Neuron (in vitro differentiated cells): ENCODE results near the gene MBP.

Experiments
- H2AFZ ChIP-seq: one replicate; pipeline ENCODE4 v1.6.1; 2013; ENCODE audit warnings: low read depth, mild to moderate bottlenecking, inconsistent platforms, low read length, moderate library complexity
- H3K27me3 ChIP-seq: one replicate; pipeline ENCODE4 v1.6.1; 2013; ENCODE audit warnings: low read length; ENCODE audit not compliant: insufficient read depth
- H3K36me3 ChIP-seq: one replicate; pipeline ENCODE4 v1.6.1; 2013; ENCODE audit warnings: low read length; ENCODE audit not compliant: insufficient read depth
- H3K4me1 ChIP-seq: one replicate; pipeline ENCODE4 v1.6.1; 2013; ENCODE audit warnings: low read length; ENCODE audit not compliant: insufficient read depth
- H3K4me3 ChIP-seq: 2 replicates; pipeline ENCODE4 v1.5.1; 2013; ENCODE audit warnings: mild to moderate bottlenecking, low read length, moderate library complexity
- H3K9me3 ChIP-seq: one replicate; pipeline ENCODE4 v1.6.1; 2013; ENCODE audit warnings: low read length

The MBP gene

DNA sequence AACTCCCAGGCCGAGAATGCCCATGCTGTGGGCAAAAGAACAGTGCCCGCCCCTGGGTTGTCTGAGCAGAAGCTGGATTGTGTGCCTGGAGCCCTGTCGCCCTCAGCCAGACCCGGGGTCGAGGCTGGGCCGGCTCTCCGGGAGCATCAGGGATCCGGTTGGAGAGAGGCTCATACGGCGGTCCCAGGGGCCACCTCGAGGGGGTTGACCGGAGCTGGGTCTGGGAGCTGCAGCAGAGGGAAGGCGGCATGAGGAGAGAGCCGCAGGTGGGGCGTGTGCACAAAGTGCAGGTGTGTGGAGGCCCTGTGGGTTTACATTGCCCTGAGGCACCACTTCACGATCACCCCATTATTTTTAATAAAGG lies 39.5 kb downstream of the MBP start:
- Histone ChIP-seq H3K9me3 (no peaks in the 10 kb centered on the region), H3K27me3 (peaks cover 4% of the 10 kb centered on the region), H3K36me3 (no peaks in the 10 kb centered on the region), H2AFZ (no peak overlapping the region), H3K4me3 (no peak overlapping the region), H3K4me1 (peaks cover under 1% of the 10 kb centered on the region)

DNA sequence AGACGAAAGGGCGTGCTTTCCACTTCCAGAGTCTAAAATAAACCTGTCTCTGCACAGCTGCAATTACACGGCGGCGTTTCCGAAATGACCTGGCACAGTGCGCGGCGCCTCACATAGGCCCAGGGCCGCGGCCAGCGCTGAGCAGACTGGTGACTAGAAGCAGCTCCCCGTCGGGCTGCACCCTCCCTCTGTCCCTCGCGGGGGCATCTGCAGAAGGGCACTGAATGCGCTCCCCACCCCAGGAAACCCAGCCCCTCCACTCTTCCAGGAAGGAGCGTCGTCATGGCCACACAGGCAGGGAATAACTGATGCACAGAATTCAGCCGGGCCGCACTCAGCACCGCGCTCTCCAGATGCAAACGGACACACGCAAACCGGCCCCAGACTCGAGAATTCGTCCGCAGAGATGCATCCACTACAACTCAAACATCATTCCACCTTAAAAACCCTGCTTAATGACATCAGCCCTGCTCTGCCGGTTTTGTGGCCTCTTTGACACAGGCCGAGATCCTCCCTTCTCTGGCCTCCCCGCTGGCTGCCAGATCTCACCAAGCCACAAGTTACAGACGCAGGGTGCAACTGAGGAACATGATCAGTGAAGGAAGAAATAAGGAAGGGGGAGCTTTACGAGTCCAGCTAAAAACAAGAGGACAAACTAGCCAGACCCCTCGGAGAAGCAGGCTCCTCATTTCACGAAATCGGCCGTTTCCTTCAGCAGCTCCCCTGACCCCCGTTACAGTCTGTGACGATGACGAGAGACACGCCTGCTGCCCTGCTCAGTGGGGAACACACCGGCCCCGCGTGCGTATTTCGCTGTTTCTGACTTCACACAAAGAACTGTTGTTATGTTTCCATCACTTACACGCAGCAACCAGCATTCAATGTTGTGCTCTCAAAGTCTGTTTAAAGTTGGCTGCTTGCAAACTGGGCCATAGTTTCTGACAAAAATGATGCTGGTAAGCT lies 40.2 kb downstream of the MBP start:
- Histone ChIP-seq H3K36me3 (no peaks in the 10 kb centered on the region), H3K4me3 (no peak overlapping the region), H3K27me3 (peaks cover 4% of the 10 kb centered on the region), H3K4me1 (no peaks in the 10 kb centered on the region), H3K9me3 (no peaks in the 10 kb centered on the region), H2AFZ (no peak overlapping the region)

DNA sequence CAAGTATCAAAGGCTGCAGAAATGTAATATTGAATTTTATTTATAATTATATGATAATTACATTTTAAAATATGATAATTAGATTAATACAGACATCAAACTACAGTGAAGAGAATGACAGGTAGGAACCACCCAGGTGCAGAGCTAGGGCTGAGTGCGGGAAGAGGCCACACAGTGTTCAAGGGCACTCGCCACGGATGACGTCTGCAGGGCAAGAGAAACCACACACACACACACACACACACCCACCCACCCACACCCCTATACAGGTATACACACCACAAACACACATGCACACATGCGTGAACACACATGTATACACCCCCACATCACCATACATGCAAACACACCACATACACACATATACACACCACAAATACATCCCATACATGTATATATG lies 41.2 kb downstream of the MBP start:
- Histone ChIP-seq H3K4me1 (no peaks in the 10 kb centered on the region), H2AFZ (no peak overlapping the region), H3K36me3 (no peaks in the 10 kb centered on the region), H3K27me3 (peaks cover 4% of the 10 kb centered on the region), H3K9me3 (no peaks in the 10 kb centered on the region), H3K4me3 (no peak overlapping the region)

DNA sequence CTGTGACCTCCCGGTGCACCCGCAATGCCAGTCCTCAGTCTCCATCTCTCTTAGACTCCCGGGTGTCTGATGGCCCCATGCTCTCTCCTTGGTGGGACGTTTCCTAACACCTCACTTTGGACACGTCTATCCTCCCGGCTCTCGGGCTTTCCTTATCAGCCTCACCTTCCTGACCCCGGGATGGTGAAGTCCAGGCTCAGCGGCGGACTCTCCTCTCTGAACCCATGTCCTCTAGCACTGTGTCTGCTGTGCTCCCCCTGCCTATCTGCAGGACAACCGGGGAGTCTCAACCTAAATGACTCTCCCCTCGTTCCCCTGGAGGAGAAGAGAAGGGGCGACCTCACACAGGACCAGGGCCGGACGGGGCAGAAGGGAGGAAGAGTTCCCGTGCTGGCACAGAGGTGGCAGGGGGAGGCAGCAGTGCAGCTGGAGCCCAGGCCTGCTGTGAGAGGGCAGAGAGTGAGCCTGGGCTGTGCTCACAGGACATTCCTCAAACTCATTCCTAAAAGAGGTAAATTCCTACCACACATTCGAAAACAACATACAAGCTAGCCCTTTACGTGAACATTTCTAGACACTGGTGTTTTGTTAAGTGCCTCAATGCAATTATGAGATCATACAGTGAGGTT lies 41.9 kb downstream of the MBP start:
- H3K36me3 ChIP-seq: no peaks in the 10 kb centered on the region
- H2AFZ ChIP-seq: no peak overlapping the region
- no peaks in the 10 kb centered on the region for H3K9me3 ChIP-seq
- H3K4me1 ChIP-seq: no peaks in the 10 kb centered on the region
- H3K27me3 ChIP-seq: peaks cover 4% of the 10 kb centered on the region
- no peak overlapping the region for H3K4me3 ChIP-seq

DNA sequence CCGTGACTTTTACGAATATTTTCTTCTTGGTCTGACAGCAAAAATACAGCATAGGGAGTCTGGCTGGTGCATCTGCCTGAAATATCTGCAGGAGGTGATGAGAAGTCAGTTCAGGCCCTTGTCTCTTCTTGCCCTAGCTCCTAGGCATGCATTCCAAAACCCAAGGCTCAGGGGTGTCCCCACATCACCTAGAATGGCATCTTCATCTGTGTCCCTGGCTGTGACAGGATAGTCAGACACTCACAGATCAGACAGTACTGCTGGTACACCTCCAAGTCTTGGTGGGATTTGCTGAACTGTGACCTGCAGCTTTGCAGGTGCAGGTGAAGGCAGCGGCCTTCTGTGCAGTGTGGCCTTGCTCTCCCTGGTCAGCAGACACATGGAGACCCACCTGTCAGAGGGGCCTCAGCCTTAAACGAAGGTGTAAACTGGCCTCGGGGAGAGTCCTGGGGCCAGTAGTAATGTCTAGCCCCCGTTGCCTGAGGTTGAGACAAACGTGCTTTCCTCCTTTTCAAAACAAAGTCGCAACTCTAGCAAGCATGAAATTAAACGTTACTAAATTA lies 42.8 kb downstream of the MBP start:
- H3K4me1 ChIP-seq: peaks cover 6% of the 10 kb centered on the region
- H3K9me3 ChIP-seq: no peaks in the 10 kb centered on the region
- H3K27me3 ChIP-seq: peaks cover 4% of the 10 kb centered on the region
- H3K4me3 ChIP-seq: no peak overlapping the region
- no peak overlapping the region for H2AFZ ChIP-seq
- H3K36me3 ChIP-seq: no peaks in the 10 kb centered on the region

DNA sequence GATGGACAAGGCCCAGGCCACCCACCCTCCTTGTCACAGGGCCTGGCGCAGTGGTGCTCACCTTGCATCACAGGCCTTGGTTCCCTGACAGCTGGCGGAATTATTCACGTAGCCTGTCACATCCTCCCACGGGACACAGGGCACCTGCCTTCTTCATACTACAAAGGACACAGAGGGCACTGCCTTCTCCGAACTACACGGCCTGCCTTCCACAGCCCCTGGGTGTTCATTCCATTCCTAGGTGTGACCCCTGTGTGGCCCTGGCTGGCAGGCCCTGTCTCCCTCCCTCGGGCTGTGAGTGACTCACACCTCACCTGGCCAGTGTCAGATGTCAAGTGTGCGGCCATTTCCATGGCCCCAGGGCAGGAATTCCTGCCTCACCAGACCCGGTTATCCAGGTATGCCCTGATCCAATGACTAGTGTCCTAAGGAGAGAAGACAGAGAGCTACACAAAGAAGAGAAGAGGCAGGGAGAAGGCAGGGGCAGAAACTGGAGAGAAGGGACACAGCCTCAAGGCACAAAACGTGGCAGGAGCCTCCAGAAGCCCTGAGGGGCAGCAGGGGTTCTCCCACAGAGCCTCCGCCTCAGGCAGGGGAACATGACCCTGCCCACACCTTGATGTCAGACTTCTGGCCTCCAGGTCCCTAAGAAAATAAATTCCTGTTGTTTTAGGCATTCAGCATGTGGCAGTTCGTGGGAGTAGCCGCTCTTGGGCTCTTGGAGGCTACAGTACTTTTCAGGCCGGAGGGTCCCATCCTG lies 43.4 kb downstream of the MBP start:
- H3K27me3 ChIP-seq: peaks cover 4% of the 10 kb centered on the region
- H3K4me3 ChIP-seq: no peak overlapping the region
- H2AFZ ChIP-seq: no peak overlapping the region
- peaks cover 13% of the 10 kb centered on the region for H3K4me1 ChIP-seq
- H3K36me3 ChIP-seq: no peaks in the 10 kb centered on the region
- no peaks in the 10 kb centered on the region for H3K9me3 ChIP-seq

DNA sequence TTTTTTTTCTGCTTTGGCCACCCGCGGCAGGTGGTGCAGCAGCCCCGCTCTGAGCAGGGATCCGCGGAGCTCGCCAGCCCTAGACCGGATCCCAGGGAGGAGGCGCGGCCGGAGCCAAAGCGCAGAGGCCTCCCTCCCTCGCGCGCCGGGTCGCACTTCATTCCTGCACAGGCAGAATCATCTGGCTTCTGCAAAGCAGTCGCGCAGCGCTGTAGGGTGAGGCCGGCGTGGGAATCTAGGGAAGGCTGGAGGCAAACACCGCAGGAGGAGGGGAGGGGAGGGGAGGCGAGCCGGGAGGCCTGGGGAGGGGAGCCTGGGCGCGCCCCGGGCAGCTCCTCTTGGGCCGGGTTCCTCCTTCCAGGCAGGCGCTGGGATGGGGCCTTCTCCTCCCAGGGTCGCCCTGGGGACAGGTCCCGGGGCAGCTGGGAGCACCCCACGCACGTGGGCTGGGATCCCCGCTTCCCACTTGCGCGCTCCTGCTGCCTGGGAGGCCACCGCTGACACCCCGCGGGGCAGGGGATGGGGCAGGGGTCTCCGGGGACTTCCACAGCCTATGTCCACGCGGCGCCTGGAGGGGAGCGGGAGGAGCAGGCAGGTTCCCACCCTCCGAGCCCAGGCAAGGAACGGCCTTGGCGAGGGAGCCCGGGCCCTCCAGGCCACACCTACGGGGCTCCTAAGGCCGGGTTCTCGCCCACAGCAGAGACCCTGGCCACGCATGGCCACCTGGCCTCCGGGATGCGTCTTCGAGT lies 45.0 kb downstream of the MBP start:
- H3K4me3 ChIP-seq: no peak overlapping the region
- peaks cover 4% of the 10 kb centered on the region for H3K27me3 ChIP-seq
- H2AFZ ChIP-seq: no peak overlapping the region
- H3K36me3 ChIP-seq: no peaks in the 10 kb centered on the region
- no peaks in the 10 kb centered on the region for H3K9me3 ChIP-seq
- H3K4me1 ChIP-seq: peaks cover 18% of the 10 kb centered on the region

DNA sequence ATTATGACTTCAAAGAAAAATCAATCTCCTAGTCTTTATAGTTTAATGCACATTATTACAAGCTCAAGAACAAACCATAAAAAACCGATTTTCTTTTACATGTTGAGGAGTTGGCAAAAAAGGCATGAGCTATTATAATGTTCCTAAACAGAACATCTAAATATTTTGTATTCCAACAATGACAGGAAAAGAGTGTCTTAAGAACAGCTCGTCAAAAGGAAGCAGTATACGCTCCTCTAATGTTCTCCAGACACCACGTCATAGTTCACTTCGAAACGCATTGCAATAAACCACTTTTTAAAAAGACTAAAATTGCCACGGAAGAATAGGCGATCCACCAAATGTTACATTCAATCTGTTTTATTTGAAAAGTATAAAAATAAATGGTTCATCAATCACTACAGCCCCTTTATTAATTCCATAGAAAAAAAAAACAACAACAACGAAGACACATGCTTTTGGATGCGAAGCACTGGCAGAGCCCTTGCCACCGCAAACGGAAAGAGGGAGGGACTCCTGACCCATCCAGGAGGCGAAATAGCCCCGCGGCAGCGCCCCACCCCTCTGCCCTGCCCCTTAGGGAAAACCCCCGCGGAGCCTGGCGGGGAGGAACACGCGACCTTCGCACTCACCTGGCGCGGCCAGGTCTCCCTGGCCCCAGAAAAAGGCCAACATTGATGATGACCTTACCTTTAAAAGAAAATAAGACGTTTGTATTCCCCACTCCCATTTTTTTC lies 45.8 kb downstream of the MBP start:
- no peak overlapping the region for H3K4me3 ChIP-seq
- H3K9me3 ChIP-seq: no peaks in the 10 kb centered on the region
- H2AFZ ChIP-seq: no peak overlapping the region
- no peaks in the 10 kb centered on the region for H3K36me3 ChIP-seq
- peaks cover 18% of the 10 kb centered on the region for H3K4me1 ChIP-seq
- H3K27me3 ChIP-seq: peaks cover 4% of the 10 kb centered on the region

DNA sequence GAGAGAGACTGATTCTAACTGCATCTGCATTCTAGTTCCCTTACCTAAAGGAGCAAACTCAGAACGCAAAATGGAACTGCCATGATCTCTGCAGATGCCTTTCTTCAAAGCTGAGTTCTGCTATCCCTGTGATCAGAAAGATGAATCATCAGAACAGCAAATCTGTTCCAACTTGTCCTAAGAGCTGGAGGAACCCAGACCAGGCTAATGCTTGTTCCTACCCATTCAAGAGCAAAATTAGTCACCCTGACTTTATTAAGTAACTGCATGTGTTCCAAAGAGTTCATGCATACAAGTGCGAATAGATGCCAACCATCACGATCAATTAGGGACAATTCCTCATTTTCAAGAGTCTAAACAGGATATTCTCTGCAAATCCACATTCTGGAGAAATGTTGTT lies 46.5 kb downstream of the MBP start:
- no peak overlapping the region for H2AFZ ChIP-seq

DNA sequence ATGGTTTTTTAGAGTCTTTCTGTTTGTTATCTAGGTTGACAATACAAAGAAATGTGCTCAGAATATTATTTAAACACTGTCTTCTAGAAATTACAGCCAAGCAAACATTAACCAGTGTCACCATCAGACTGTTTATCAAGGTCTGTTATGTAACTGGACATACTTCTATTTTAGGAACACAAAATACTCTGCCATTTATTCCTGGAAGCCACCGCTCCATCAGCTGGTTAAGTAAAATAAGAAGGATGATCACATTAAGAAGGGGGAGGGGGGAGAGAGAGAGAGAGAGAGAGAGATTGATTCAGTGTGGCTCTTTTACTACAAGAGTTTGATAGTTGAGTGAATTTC lies 47.9 kb downstream of the MBP start:
- no peaks in the 10 kb centered on the region for H3K36me3 ChIP-seq
- no peaks in the 10 kb centered on the region for H3K9me3 ChIP-seq
- H3K27me3 ChIP-seq: peaks cover 4% of the 10 kb centered on the region
- peak overlapping the region; percentile 81 for H2AFZ ChIP-seq
- H3K4me3 ChIP-seq: peak overlapping the region; percentile 2
- peaks cover 18% of the 10 kb centered on the region for H3K4me1 ChIP-seq

More for the DNA sequence above, 46.5 kb downstream of the MBP start:
- peaks cover 18% of the 10 kb centered on the region for H3K4me1 ChIP-seq
- no peaks in the 10 kb centered on the region for H3K36me3 ChIP-seq
- peaks cover 4% of the 10 kb centered on the region for H3K27me3 ChIP-seq
- H3K4me3 ChIP-seq: no peak overlapping the region
- no peaks in the 10 kb centered on the region for H3K9me3 ChIP-seq

DNA sequence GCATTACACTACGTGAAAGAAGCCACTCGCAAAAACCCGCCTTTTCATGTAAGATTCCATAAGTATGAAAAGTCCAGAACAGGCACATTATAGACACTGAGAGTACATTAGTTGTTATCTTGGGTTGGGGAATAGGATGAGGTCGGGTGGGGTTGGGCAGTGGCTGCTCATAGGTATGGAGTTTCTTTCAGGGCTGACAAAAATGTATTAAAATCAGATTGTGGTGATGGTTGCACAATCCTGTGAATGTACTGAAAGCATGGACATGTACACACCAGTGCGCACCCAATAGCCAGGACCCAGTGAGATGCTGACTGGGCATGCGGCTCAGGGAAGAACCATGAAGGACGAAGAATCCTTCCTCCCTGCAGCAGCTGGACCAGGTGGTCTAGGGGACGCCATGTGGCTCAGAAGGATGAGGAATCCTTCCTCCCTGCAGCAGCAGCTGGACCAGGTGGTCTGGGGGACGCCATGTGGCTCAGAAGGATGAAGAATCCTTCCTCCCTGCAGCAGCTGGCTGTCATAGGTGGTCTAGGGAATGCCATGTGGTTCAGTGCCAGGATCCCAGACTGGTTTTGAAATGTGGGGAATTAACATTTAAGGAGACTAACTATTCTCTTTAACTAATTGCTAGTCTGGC lies 50.1 kb downstream of the MBP start:
- H3K9me3 ChIP-seq: no peaks in the 10 kb centered on the region
- H2AFZ ChIP-seq: no peak overlapping the region
- H3K27me3 ChIP-seq: no peaks in the 10 kb centered on the region
- no peaks in the 10 kb centered on the region for H3K36me3 ChIP-seq
- peaks cover 18% of the 10 kb centered on the region for H3K4me1 ChIP-seq
- H3K4me3 ChIP-seq: no peak overlapping the region

DNA sequence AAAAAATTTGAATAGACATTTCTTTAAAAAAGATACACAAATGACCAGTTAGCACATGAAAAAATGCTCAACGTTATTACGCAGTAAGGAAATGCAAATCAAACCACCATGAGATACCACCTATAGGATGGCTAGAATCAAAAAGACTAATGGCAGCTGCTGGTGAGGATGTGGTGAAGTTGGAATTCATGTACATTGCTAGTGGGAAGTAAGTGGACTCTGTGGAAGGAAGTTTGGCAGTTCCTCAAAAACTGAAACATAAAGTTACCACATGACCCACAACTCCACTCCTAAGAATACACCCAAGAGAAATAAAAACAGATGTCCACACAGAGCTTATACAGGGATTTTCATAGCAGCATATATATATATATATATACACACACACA lies 51.2 kb downstream of the MBP start:
- no peak overlapping the region for H3K4me3 ChIP-seq
- peaks cover 18% of the 10 kb centered on the region for H3K4me1 ChIP-seq
- no peaks in the 10 kb centered on the region for H3K27me3 ChIP-seq

More for the DNA sequence above, 51.2 kb downstream of the MBP start:
- no peaks in the 10 kb centered on the region for H3K36me3 ChIP-seq
- no peaks in the 10 kb centered on the region for H3K9me3 ChIP-seq
- no peak overlapping the region for H2AFZ ChIP-seq
